ENCODE measurements around the gene GJC2. TPM values are rescaled to one million over a fixed set of nuclear protein-coding genes. Genes with fewer than 3 reads are reported as not detected.

GJC2 gene
- total RNA-seq, 1 experiment from 2014 or later = 1.2 TPM

GRCh38 chr1:228105270-228105995 is 44.3 kb upstream of the GJC2 start:
- ATAC-seq (no peak), DNase-seq (no peak)
- H3K4me3 ChIP-seq (ENCODE audit: low read length) = no peak overlapping the region
- H2AFZ ChIP-seq (ENCODE audit: low read length) = no peak overlapping the region
- no TSS peak for BruUV-seq (replicated peaks)
- H4K20me1 ChIP-seq (ENCODE audit: low read length) = peaks cover 7% of the 10 kb centered on the region
- H3K4me2 ChIP-seq (ENCODE audit: low read length) = no peak overlapping the region
- H3K27me3 ChIP-seq (ENCODE audit: low read length) = no peaks in the 10 kb centered on the region
- H3K36me3 ChIP-seq (ENCODE audit: low read depth, low read length) = peaks cover 23% of the 10 kb centered on the region; the same call in 1 of the 2 replicates
- TF ChIP-seq EZH2phosphoT487 (IDR thresholded peaks at IDR 0.05; ENCODE audit: borderline replicate concordance, low read length) = no peak
- no peak for TF ChIP-seq CTCF (conservative IDR thresholded peaks at IDR 0.05; ENCODE audit: low read depth, low read length)
- TF ChIP-seq EZH2 (IDR thresholded peaks at IDR 0.05; ENCODE audit: low read length, unreplicated experiment) = no peak
- H3F3A ChIP-seq (ENCODE audit: low read length, unreplicated experiment) = peaks cover 12% of the 10 kb centered on the region
- intact Hi-C loops (cut with micrococcal nuclease) = loop anchor here (10.0 kb wide), 1 partner anchor 541 kb away; the partner anchor contains the start of gene ZNF678
- ChIA-PET CTCF (no interaction called here), POLR2A (ENCODE audit: unreplicated experiment) (no interaction called here)
- peaks cover 38% of the 10 kb centered on the region for H3K4me1 ChIP-seq (ENCODE audit: insufficient read depth, low read length)
- H3K9me2 ChIP-seq (replicated peaks; ENCODE audit: low read length) = no peaks in the 10 kb centered on the region
- H3K27ac ChIP-seq (ENCODE audit: low read length) = no peak overlapping the region
- H3K9me3 ChIP-seq (ENCODE audit: low read length) = no peaks in the 10 kb centered on the region
- no peak overlapping the region for H3K9ac ChIP-seq (ENCODE audit: low read length)
- peaks cover 51% of the 10 kb centered on the region for H3K79me2 ChIP-seq (ENCODE audit: low read length)

GRCh38 chr1:228105996-228106799 is 43.5 kb upstream of the GJC2 start:
- CTCF ChIA-PET = no interaction called here
- ATAC-seq = no peak

More at GRCh38 chr1:228105996-228106799, 43.5 kb upstream of the GJC2 start:
- no peak for DNase-seq
- H3K9me3 ChIP-seq (ENCODE audit: low read length) = no peaks in the 10 kb centered on the region
- peaks cover 1% of the 10 kb centered on the region; the same call in 1 of the 2 replicates for H4K20me1 ChIP-seq (ENCODE audit: low read length)
- no peak overlapping the region for H3K27ac ChIP-seq (ENCODE audit: low read length)
- peaks cover 4% of the 10 kb centered on the region for H3F3A ChIP-seq (ENCODE audit: low read length, unreplicated experiment)
- H3K4me2 ChIP-seq (ENCODE audit: low read length) = no peak overlapping the region
- peaks cover 43% of the 10 kb centered on the region for H3K79me2 ChIP-seq (ENCODE audit: low read length)
- H2AFZ ChIP-seq (ENCODE audit: low read length) = no peak overlapping the region
- no peaks in the 10 kb centered on the region for H3K27me3 ChIP-seq (ENCODE audit: low read length)
- H3K36me3 ChIP-seq (ENCODE audit: low read depth, low read length) = peaks cover 17% of the 10 kb centered on the region; the same call in 1 of the 2 replicates
- TF ChIP-seq CTCF (conservative IDR thresholded peaks at IDR 0.05; ENCODE audit: low read depth, low read length) (no peak), EZH2 (IDR thresholded peaks at IDR 0.05; ENCODE audit: low read length, unreplicated experiment) (no peak), EZH2phosphoT487 (IDR thresholded peaks at IDR 0.05; ENCODE audit: borderline replicate concordance, low read length) (no peak)
- H3K4me3 ChIP-seq (ENCODE audit: low read length) = no peak overlapping the region
- intact Hi-C loops (cut with micrococcal nuclease) = loop anchor here (10.0 kb wide), 1 partner anchor 541 kb away; the partner anchor contains the start of gene ZNF678
- H3K9me2 ChIP-seq (replicated peaks; ENCODE audit: low read length) = no peaks in the 10 kb centered on the region
- no TSS peak for BruUV-seq (replicated peaks)
- POLR2A ChIA-PET (ENCODE audit: unreplicated experiment) = no interaction called here
- peaks cover 36% of the 10 kb centered on the region for H3K4me1 ChIP-seq (ENCODE audit: insufficient read depth, low read length)
- H3K9ac ChIP-seq (ENCODE audit: low read length) = no peak overlapping the region
